Keratinocyte (primary cell): ENCODE data around the gene IFT25.

ENCODE experiments used
- CTCF ChIP-seq, 3 experiments: IDR thresholded peaks in 1 of 3; conservative IDR thresholded peaks in 1 of 3; optimal IDR thresholded peaks in 1 of 3; 2 replicates in 2 of 3; 3 replicates in 1 of 3; pipeline versions ENCODE3 to v1.5.1; 2011; ENCODE audit warnings: low read length in 3 of 3, mild to moderate bottlenecking in 3 of 3, moderate library complexity in 2 of 3, control low read depth in 1 of 3, inconsistent platforms in 1 of 3; ENCODE audit not compliant: insufficient read depth in 2 of 3; ENCODE audit errors: extremely low read depth in 1 of 3
- EZH2 ChIP-seq: IDR thresholded peaks from one replicate; pipeline ENCODE4 v1.6.1; 2012; ENCODE audit warnings: inconsistent platforms, mild to moderate bottlenecking, low read length, moderate library complexity

- TF ChIP-seq CTCF (optimal IDR thresholded peaks at IDR 0.05 in 1 of 3, IDR thresholded peaks at IDR 0.05 in 1 of 3, conservative IDR thresholded peaks at IDR 0.05 in 1 of 3; ENCODE audit: extremely low read depth in 1 of 3, insufficient read depth in 2 of 3, low read length in 3 of 3): no peak
- no peak for TF ChIP-seq EZH2
Measured at GRCh38 chr1:53942127-53942957, 3.2 kb downstream of the IFT25 start.
